ENCODE measurements around the gene SPG7. TPM values are rescaled to one million over a fixed set of nuclear protein-coding genes. Genes with fewer than 3 reads are reported as not detected.
"Not testable (repeated sequence)": the region's sequence is repeated elsewhere in the genome, so short reads cannot be mapped to it uniquely, and the experiment has no call there.

The SPG7 gene
- total RNA-seq, 1 donor from 2014 or later, result 98.8 TPM

- H3K9me3 ChIP-seq, result no peaks in the 10 kb centered on the region
- no peak overlapping the region for H3K27ac ChIP-seq
- H3K4me3 ChIP-seq, result no peak overlapping the region
- H3K36me3 ChIP-seq, result no peaks in the 10 kb centered on the region
- no peaks in the 10 kb centered on the region for H3K27me3 ChIP-seq (ENCODE audit: low read depth)
- ATAC-seq (peak in 1 of 2 donors; percentile 11), DNase-seq (no peak)
- peaks cover 14% of the 10 kb centered on the region for H3K4me1 ChIP-seq
- TF ChIP-seq CTCF (IDR thresholded peaks at IDR 0.05), result no peak
- intact Hi-C loops (cut with DNase I), result no loop called here
Measured at GRCh38 chr16:89586853-89587252, 78.7 kb downstream of the SPG7 start.

- ATAC-seq; H3K9me3 ChIP-seq; H3K4me3 ChIP-seq; H3K36me3 ChIP-seq; H3K4me1 ChIP-seq; intact Hi-C loops (cut with DNase I); H3K27me3 ChIP-seq (ENCODE audit: low read depth); H3K27ac ChIP-seq; DNase-seq: not testable (repeated sequence)
Measured at GRCh38 chr16:89587676-89588075, 79.5 kb downstream of the SPG7 start.

- no peak overlapping the region for H3K4me3 ChIP-seq
- DNase-seq (no peak), ATAC-seq (no peak)
- H3K27ac ChIP-seq, result no peak overlapping the region
- H3K36me3 ChIP-seq, result no peaks in the 10 kb centered on the region
- TF ChIP-seq CTCF (IDR thresholded peaks at IDR 0.05), result no peak
- H3K4me1 ChIP-seq, result no peaks in the 10 kb centered on the region
- intact Hi-C loops (cut with DNase I), result no loop called here
- no peaks in the 10 kb centered on the region for H3K27me3 ChIP-seq (ENCODE audit: low read depth)
- no peaks in the 10 kb centered on the region for H3K9me3 ChIP-seq
Measured at GRCh38 chr16:89588413-89589109, 80.4 kb downstream of the SPG7 start.

GRCh38 chr16:89589241-89589926, 81.2 kb downstream of the SPG7 start:
- Histone ChIP-seq H3K9me3 (no peaks in the 10 kb centered on the region), H3K4me1 (no peaks in the 10 kb centered on the region), H3K36me3 (no peaks in the 10 kb centered on the region), H3K27me3 (ENCODE audit: low read depth) (no peaks in the 10 kb centered on the region), H3K27ac (no peak overlapping the region), H3K4me3 (no peak overlapping the region)
- no peak for DNase-seq
- intact Hi-C loops (cut with DNase I), result no loop called here
- ATAC-seq, result no peak
- TF ChIP-seq CTCF (IDR thresholded peaks at IDR 0.05), result no peak

GRCh38 chr16:89593841-89594240, 85.6 kb downstream of the SPG7 start:
- DNase-seq, result no peak
- Histone ChIP-seq H3K9me3 (no peaks in the 10 kb centered on the region), H3K36me3 (no peaks in the 10 kb centered on the region), H3K27ac (no peak overlapping the region), H3K4me1 (no peaks in the 10 kb centered on the region), H3K27me3 (ENCODE audit: low read depth) (no peaks in the 10 kb centered on the region), H3K4me3 (no peak overlapping the region)
- TF ChIP-seq CTCF (IDR thresholded peaks at IDR 0.05), result no peak
- ATAC-seq, result no peak
- intact Hi-C loops (cut with DNase I), result no loop called here
